GM15510 (cell line): ENCODE results near the gene ZNRF1.

ENCODE experiments used
- POLR2A ChIP-seq: IDR thresholded peaks from 3 replicates; pipeline ENCODE4 v1.6.1; 2011; ENCODE audit warnings: borderline replicate concordance; ENCODE audit not compliant: insufficient read length; ENCODE audit errors: extremely low read depth

ZNRF1 gene

DNA sequence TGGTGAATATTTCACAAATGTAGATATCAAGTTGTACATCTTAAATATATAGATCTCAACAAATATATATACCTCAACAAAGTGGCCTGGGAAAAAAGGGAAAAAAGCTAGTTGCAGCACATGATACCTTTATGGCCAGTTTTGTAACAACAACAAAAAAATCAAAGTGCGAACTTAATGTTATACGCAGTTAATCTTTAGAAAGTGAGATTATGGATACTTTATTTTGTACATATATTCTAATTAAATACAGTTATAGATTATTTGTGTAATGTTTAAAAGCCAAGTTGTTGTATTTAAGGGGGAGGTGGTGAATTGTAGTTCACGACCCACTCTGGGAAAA lies 149.1 kb downstream of the ZNRF1 start:
- no peak for TF ChIP-seq POLR2A

DNA sequence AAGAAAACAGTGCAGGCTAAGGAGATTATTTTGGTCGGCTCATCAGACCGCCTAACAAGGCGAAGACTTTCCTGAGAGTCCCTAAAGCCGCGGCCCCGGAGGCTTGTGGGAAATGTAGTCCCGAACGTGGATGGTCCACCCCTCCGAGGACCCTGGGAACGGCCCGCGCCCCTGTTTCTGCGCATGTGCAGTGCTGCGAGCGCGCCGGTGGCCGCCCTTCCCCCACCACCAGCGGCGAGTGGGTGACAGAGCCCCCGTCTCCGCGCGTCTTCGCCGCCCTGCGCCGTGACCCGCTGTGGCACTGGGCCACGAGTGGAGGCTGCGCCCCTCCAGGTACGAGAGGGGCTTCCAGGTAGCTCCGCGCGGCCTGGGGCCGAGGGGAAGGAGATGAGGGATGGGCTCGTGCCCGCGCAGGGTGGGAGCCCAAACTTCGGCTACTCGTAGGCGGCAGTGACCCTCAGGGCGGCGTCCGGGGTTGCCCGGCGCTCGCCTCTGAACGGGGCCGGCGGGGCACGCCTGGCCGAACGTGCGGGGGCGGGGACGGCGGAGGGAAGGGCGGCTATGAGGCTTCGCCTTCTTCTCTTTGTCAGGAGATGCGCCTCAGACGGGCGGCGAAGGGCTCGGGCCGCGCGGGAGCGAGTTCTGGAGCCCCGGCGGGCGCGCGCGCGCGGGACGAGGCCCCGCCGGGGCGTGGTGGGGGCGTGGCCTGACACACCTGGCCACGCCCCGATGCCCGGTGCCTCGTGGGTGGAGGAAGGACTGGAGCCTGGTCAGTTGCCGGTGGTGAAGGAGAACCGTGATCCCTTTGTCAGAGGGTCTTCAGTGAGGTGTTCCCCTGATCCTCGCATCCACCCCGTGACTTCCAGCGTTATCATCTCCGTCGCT lies 149.7 kb downstream of the ZNRF1 start, which contains the start of gene ZFP1:
TSS of gene ZFP1 (plus strand) at position 214 of the 885 bp plus-strand sequence. CDS start 4,428 bp downstream, outside the sequence.
- TF ChIP-seq POLR2A: peak; percentile 49

DNA sequence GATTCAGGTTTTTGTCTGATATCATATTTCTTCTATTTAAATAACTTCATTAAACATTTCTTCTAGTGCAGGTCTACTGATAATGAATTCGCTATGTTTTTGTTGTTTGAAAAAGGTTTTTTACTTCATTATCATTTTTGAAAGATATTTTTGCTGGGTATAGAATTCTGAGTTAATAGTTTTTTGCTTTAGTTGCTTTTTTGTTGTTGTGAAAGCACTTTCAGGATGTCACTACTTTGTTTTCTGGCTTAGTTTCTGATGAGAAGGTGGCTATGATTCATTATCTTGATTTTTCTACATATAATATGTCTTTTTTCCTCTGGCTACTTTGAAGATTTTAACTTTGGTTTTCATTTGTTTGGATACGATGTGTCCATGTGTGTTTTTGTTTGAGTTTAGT lies 153.0 kb downstream of the ZNRF1 start:
- TF ChIP-seq POLR2A: no peak

DNA sequence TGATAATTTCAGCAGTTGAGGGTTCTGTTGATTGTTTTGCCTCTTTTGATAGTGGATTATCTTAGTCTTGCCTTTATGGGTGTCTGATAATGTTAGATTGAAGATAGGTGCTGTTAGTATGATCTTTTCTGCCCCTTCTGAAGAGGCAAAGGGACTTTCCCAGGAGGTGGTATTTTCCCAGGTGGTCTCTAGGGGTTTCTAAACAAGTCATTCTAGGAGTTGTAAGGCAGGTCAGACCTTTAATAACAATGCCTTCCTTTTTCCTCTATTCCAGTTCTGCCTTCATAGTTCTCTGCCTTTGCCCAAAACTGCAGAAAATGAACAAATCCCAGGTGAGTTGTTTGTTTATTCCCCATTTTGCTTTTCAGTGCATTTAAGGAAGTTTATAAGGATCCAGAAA lies 153.8 kb downstream of the ZNRF1 start:
- no peak for TF ChIP-seq POLR2A

DNA sequence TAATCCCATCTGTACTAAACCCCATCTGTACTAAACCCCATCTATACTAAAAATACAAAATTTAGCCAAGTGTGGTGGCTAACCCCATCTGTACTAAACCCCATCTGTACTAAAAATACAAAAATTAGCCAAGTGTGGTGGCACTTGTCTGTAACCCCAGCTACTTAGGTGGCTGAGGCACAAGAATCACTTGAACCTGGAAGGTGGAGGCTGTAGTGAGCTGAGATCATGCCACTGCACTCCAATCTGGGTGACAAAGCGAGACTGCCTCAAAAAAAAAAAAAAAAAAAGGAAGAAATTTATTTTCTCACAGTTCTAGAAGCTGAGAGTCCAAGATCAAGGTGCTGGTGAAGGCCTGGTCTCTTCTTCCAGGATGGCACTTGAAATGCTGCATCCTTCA lies 161.6 kb downstream of the ZNRF1 start:
- TF ChIP-seq POLR2A: no peak
